ENCODE results near the gene NBAS. TPM values are rescaled to one million over a fixed set of nuclear protein-coding genes. Genes with fewer than 3 reads are reported as not detected.
A peak's percentile ranks its signal among the peaks of the same experiment; 100 is the strongest.

Gene NBAS
- polyA plus RNA-seq, 1 donor (not counting 4 experiments of a cell fraction or from before 2014, with no cell fraction given): 27.9 TPM

DNA sequence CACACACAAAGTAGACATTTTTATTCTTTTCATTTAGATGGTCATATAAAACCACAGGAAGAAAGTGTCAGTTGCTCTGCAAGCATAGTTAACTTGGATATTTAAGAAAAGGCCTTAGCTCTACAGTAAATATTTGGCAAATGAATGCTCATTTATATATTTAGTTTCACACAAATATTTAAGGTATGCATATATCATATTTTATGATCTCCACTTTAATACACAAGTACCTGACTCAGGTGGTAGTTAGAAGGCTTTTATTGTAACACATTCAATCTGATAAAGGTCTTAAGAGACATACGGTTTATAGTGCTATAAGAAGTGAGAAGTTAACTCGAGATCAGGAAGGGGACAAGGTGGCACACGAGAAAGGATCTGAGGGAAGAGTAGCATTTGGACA, 363.1 kb downstream of the NBAS start:
- H3K4me2 ChIP-seq (ENCODE audit: control insufficient read depth, extremely low read depth, insufficient read depth, low read depth, low read length): no peak overlapping the region
- DNase-seq (ENCODE audit: low read depth, low spot score) (no peak), FAIRE-seq (no peak)
- no peaks in the 10 kb centered on the region for H3K36me3 ChIP-seq (ENCODE audit: control insufficient read depth in 2 of 2, extremely low read depth in 1 of 2, insufficient read depth in 2 of 2, low read length in 2 of 2)
- no peaks in the 10 kb centered on the region for H3K27me3 ChIP-seq (ENCODE audit: control insufficient read depth, extremely low read depth, insufficient read depth, low read length)
- dilution Hi-C loops (cut with MboI; ENCODE audit: extremely low pct_ligation_motif_present, low sequenced_read_pairs): no loop called here
- peaks cover 6% of the 10 kb centered on the region for H3K4me1 ChIP-seq (ENCODE audit: control insufficient read depth, extremely low read depth, insufficient read depth, low read length)
- no peak overlapping the region for H2AFZ ChIP-seq (ENCODE audit: control insufficient read depth, low read length)
- TF ChIP-seq, protein P1, sequence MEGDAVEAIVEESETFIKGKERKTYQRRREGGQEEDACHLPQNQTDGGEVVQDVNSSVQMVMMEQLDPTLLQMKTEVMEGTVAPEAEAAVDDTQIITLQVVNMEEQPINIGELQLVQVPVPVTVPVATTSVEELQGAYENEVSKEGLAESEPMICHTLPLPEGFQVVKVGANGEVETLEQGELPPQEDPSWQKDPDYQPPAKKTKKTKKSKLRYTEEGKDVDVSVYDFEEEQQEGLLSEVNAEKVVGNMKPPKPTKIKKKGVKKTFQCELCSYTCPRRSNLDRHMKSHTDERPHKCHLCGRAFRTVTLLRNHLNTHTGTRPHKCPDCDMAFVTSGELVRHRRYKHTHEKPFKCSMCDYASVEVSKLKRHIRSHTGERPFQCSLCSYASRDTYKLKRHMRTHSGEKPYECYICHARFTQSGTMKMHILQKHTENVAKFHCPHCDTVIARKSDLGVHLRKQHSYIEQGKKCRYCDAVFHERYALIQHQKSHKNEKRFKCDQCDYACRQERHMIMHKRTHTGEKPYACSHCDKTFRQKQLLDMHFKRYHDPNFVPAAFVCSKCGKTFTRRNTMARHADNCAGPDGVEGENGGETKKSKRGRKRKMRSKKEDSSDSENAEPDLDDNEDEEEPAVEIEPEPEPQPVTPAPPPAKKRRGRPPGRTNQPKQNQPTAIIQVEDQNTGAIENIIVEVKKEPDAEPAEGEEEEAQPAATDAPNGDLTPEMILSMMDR (optimal IDR thresholded peaks at IDR 0.05 in 1 of 3, IDR thresholded peaks at IDR 0.05 in 1 of 3, conservative IDR thresholded peaks at IDR 0.05 in 1 of 3; ENCODE audit: extremely low read depth in 1 of 3, insufficient read depth in 2 of 3, low read length in 3 of 3): no peak
- no peak for TF ChIP-seq EZH2 (IDR thresholded peaks at IDR 0.05; ENCODE audit: low read length)
- H3K27ac ChIP-seq (ENCODE audit: control insufficient read depth, insufficient read depth, low read length): no peak overlapping the region
- H3K9ac ChIP-seq (ENCODE audit: control insufficient read depth, extremely low read depth, insufficient read depth, low read length): no peak overlapping the region
- H3K4me3 ChIP-seq (ENCODE audit: control insufficient read depth in 2 of 3, extremely low read depth in 1 of 3, insufficient read depth in 2 of 3, low read depth in 1 of 3, low read length in 3 of 3): no peak overlapping the region
- H3K79me2 ChIP-seq (ENCODE audit: control insufficient read depth, insufficient read depth, low read length): no peaks in the 10 kb centered on the region
- no peaks in the 10 kb centered on the region for H3K9me3 ChIP-seq (ENCODE audit: control insufficient read depth, low read depth, low read length)
- H4K20me1 ChIP-seq (ENCODE audit: control insufficient read depth, extremely low read depth, insufficient read depth, low read length): no peaks in the 10 kb centered on the region
- H3K9me1 ChIP-seq (ENCODE audit: control insufficient read depth, extremely low read depth, insufficient read depth, low read length): no peaks in the 10 kb centered on the region

DNA sequence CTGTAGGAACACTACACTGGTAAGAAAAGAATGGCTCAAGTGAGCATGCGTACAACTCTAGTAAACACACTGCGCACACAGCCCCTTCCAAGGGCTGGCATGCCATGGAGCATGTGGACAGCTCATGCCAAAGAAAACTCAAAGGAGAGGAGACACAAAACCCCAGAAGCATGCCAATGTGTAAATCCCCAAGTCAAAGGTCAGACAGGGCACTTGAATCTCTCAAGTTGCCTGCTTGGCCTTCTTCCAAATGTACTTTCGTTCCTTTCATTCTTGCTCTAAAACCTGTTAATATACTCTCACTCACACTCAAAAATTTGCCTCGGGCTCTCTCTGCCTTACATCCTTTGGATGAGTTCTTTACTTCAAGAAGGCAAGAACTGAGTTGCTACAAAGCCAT, 365.3 kb downstream of the NBAS start:
- no peaks in the 10 kb centered on the region for H3K9me1 ChIP-seq (ENCODE audit: control insufficient read depth, extremely low read depth, insufficient read depth, low read length)
- TF ChIP-seq EZH2 (IDR thresholded peaks at IDR 0.05; ENCODE audit: low read length): no peak
- TF ChIP-seq, protein P1 (optimal IDR thresholded peaks at IDR 0.05 in 1 of 3, IDR thresholded peaks at IDR 0.05 in 1 of 3, conservative IDR thresholded peaks at IDR 0.05 in 1 of 3; ENCODE audit: extremely low read depth in 1 of 3, insufficient read depth in 2 of 3, low read length in 3 of 3): no peak
- H3K27me3 ChIP-seq (ENCODE audit: control insufficient read depth, extremely low read depth, insufficient read depth, low read length): no peaks in the 10 kb centered on the region
- no peaks in the 10 kb centered on the region for H3K79me2 ChIP-seq (ENCODE audit: control insufficient read depth, insufficient read depth, low read length)
- no peak overlapping the region for H2AFZ ChIP-seq (ENCODE audit: control insufficient read depth, low read length)
- FAIRE-seq: peak; percentile 71
- no peak overlapping the region for H3K27ac ChIP-seq (ENCODE audit: control insufficient read depth, insufficient read depth, low read length)
- no peaks in the 10 kb centered on the region for H4K20me1 ChIP-seq (ENCODE audit: control insufficient read depth, extremely low read depth, insufficient read depth, low read length)
- H3K4me2 ChIP-seq (ENCODE audit: control insufficient read depth, extremely low read depth, insufficient read depth, low read depth, low read length): no peak overlapping the region
- peaks cover 6% of the 10 kb centered on the region for H3K4me1 ChIP-seq (ENCODE audit: control insufficient read depth, extremely low read depth, insufficient read depth, low read length)
- H3K9me3 ChIP-seq (ENCODE audit: control insufficient read depth, low read depth, low read length): no peaks in the 10 kb centered on the region
- no peaks in the 10 kb centered on the region for H3K36me3 ChIP-seq (ENCODE audit: control insufficient read depth in 2 of 2, extremely low read depth in 1 of 2, insufficient read depth in 2 of 2, low read length in 2 of 2)
- no peak overlapping the region for H3K9ac ChIP-seq (ENCODE audit: control insufficient read depth, extremely low read depth, insufficient read depth, low read length)
- dilution Hi-C loops (cut with MboI; ENCODE audit: extremely low pct_ligation_motif_present, low sequenced_read_pairs): no loop called here
- DNase-seq (ENCODE audit: low read depth, low spot score): no peak
- H3K4me3 ChIP-seq (ENCODE audit: control insufficient read depth in 2 of 3, extremely low read depth in 1 of 3, insufficient read depth in 2 of 3, low read depth in 1 of 3, low read length in 3 of 3): no peak overlapping the region

Data from keratinocyte (primary cell).